NT2/D1 (cell line): Measurements from ENCODE around the gene CFAP20.

Experiments
- DNase-seq: peaks from one replicate; pipeline ENCODE4 v3.0.0-alpha.2; 2011; ENCODE audit warnings: low read depth, low spot score
- H3K27me3 ChIP-seq: 2 replicates; pipeline ENCODE4 v1.6.0; 2011; ENCODE audit warnings: mild to moderate bottlenecking; ENCODE audit not compliant: insufficient read length, insufficient read depth
- H3K36me3 ChIP-seq: 2 replicates; pipeline ENCODE4 v1.6.1; 2011; ENCODE audit warnings: mild to moderate bottlenecking, low read length, mixed read lengths; ENCODE audit not compliant: insufficient read depth, insufficient read length
- H3K4me1 ChIP-seq: 2 replicates; pipeline ENCODE4 v1.5.1; 2011; ENCODE audit not compliant: insufficient read depth, insufficient read length
- H3K4me3 ChIP-seq: 2 replicates; pipeline ENCODE4 v1.5.1; 2011; ENCODE audit warnings: low read depth; ENCODE audit not compliant: insufficient read length
- H3K9ac ChIP-seq: 2 replicates; pipeline ENCODE4 v1.6.0; 2011; ENCODE audit warnings: low read depth; ENCODE audit not compliant: insufficient read length
- H3K9me3 ChIP-seq: 2 replicates; pipeline ENCODE4 v1.5.1; 2011; ENCODE audit warnings: mild to moderate bottlenecking, low read length; ENCODE audit not compliant: insufficient read depth
- SUZ12 ChIP-seq: IDR thresholded peaks from 2 replicates; pipeline ENCODE4 v1.6.1; 2011; ENCODE audit not compliant: insufficient read length, insufficient read depth; ENCODE audit errors: extremely low read depth
- YY1 ChIP-seq: IDR thresholded peaks from 2 replicates; pipeline ENCODE4 v1.6.1; 2011; ENCODE audit not compliant: insufficient read length, insufficient read depth
- ZNF274 ChIP-seq: IDR thresholded peaks from 2 replicates; pipeline ENCODE4 v1.6.1; 2011; ENCODE audit warnings: mild to moderate bottlenecking, low read depth, low read length

Gene CFAP20

GRCh38 chr16:58129097-58129936 lies at the start of gene CFAP20:
Gene CFAP20 (minus strand): TSS chr16:58129381. CDS start chr16:58129115, 266 bp downstream.
- peak within 1 kb of the TSS; percentile 98 for H3K4me3 ChIP-seq
- peak; percentile 99 for DNase-seq

GRCh38 chr16:58177353-58177710 lies 48.2 kb upstream of the CFAP20 start:
- Histone ChIP-seq H3K36me3 (peaks cover 78% of the 10 kb centered on the region), H3K4me1 (no peaks in the 10 kb centered on the region), H3K9me3 (no peaks in the 10 kb centered on the region), H3K27me3 (no peaks in the 10 kb centered on the region), H3K4me3 (no peak overlapping the region), H3K9ac (no peak overlapping the region)
- no peak for TF ChIP-seq SUZ12
- TF ChIP-seq ZNF274: no peak
- TF ChIP-seq YY1: no peak
- no peak for DNase-seq

More at GRCh38 chr16:58129097-58129936, at the start of gene CFAP20:
- peaks cover 18% of the 10 kb centered on the region for H3K36me3 ChIP-seq
- H3K9me3 ChIP-seq: no peaks in the 10 kb centered on the region
- H3K9ac ChIP-seq: peak within 1 kb of the TSS; percentile 99
- H3K27me3 ChIP-seq: no peaks in the 10 kb centered on the region
- TF ChIP-seq ZNF274 (no peak), SUZ12 (no peak), YY1 (no peak)
- no peaks in the 10 kb centered on the region for H3K4me1 ChIP-seq

GRCh38 chr16:58176608-58177352 lies 47.6 kb upstream of the CFAP20 start:
- H3K4me3 ChIP-seq: no peak overlapping the region
- H3K27me3 ChIP-seq: no peaks in the 10 kb centered on the region
- H3K36me3 ChIP-seq: peaks cover 82% of the 10 kb centered on the region
- no peaks in the 10 kb centered on the region for H3K4me1 ChIP-seq
- no peak for TF ChIP-seq ZNF274
- TF ChIP-seq YY1: no peak
- no peak for TF ChIP-seq SUZ12
- DNase-seq: no peak
- H3K9me3 ChIP-seq: no peaks in the 10 kb centered on the region
- H3K9ac ChIP-seq: no peak overlapping the region

GRCh38 chr16:58170223-58170622 lies 41.0 kb upstream of the CFAP20 start:
- Histone ChIP-seq H3K27me3 (no peaks in the 10 kb centered on the region), H3K36me3 (peaks cover 91% of the 10 kb centered on the region), H3K9me3 (no peaks in the 10 kb centered on the region), H3K9ac (no peak overlapping the region), H3K4me3 (no peak overlapping the region), H3K4me1 (no peaks in the 10 kb centered on the region)
- TF ChIP-seq YY1 (no peak), ZNF274 (no peak), SUZ12 (no peak)
- DNase-seq: no peak

GRCh38 chr16:58160855-58161254 lies 31.7 kb upstream of the CFAP20 start:
- no peak overlapping the region for H3K9ac ChIP-seq
- no peak for DNase-seq
- H3K9me3 ChIP-seq: no peaks in the 10 kb centered on the region
- H3K36me3 ChIP-seq: peaks cover 83% of the 10 kb centered on the region
- H3K27me3 ChIP-seq: no peaks in the 10 kb centered on the region
- no peak for TF ChIP-seq ZNF274
- TF ChIP-seq SUZ12: no peak
- no peak for TF ChIP-seq YY1
- H3K4me1 ChIP-seq: no peaks in the 10 kb centered on the region
- no peak overlapping the region for H3K4me3 ChIP-seq

GRCh38 chr16:58158725-58159124 lies 29.5 kb upstream of the CFAP20 start:
- peaks cover 62% of the 10 kb centered on the region for H3K36me3 ChIP-seq
- no peak overlapping the region for H3K9ac ChIP-seq
- no peak overlapping the region for H3K4me3 ChIP-seq
- no peak for TF ChIP-seq SUZ12
- TF ChIP-seq YY1: no peak
- TF ChIP-seq ZNF274: no peak
- H3K27me3 ChIP-seq: no peaks in the 10 kb centered on the region
- no peaks in the 10 kb centered on the region for H3K9me3 ChIP-seq
- H3K4me1 ChIP-seq: no peaks in the 10 kb centered on the region
- DNase-seq: no peak

GRCh38 chr16:58157951-58158540 lies 28.9 kb upstream of the CFAP20 start:
- Histone ChIP-seq H3K27me3 (no peaks in the 10 kb centered on the region), H3K9me3 (no peaks in the 10 kb centered on the region), H3K36me3 (peaks cover 55% of the 10 kb centered on the region), H3K4me3 (no peak overlapping the region), H3K4me1 (no peaks in the 10 kb centered on the region), H3K9ac (no peak overlapping the region)
- TF ChIP-seq YY1 (no peak), SUZ12 (no peak), ZNF274 (no peak)
- DNase-seq: no peak
